Activated CD8-positive, alpha-beta memory T cell treated with anti-CD3 and anti-CD28 coated beads, Interleukin-2, amount 50 U/mL, for 48 hours (primary cell): ENCODE results near the gene CEBPE.

ENCODE experiments used
- DNase-seq: peaks from one replicate; pipeline ENCODE4 v3.0.0-alpha.2; 2020

CEBPE gene

DNA sequence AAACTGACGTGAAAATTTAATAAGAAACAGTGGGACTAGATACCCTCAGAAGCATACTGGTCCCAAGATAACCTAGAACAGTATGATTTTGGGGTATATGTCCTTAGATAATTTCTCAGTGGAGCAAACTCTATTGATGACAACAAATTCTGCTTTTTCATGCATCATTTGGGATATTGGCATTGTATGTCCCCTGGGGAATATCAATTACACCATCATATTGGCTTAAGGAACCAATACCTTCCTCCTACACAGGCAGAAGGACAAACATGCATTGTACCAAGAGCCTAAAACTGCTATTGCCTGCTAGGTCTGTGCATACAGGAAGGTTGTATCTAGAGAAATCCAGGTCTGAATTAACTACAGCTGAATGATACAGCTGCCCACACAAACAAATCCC, 44.1 kb downstream of the CEBPE start:
- no peak for DNase-seq

- peak; percentile 29 for DNase-seq
Observed at GRCh38 chr14:23071921-23072539, 47.0 kb downstream of the CEBPE start.

GRCh38 chr14:23071244-23071920, 47.7 kb downstream of the CEBPE start:
- peak; percentile 86 for DNase-seq

GRCh38 chr14:23070262-23071129, 48.6 kb downstream of the CEBPE start:
- DNase-seq = peak; percentile 50

DNA sequence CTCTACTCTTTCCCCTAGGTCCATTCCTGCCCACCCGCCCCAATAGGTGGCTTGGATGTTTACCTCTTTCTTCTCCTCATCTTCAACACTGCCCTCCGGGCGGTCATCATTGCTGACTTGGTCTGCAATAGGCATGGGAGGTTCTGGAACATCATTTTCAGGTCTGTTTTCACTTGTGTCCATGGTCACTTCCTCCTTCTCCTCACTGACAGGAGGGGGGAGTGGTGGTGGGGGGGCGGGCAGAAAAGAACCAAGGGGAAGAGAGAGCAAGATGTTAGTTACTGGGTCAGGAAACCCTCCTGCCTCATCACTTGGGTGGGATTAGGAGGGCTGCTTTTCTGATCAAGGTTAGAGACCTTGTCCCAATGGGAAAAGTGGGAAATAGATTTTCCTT, 49.6 kb downstream of the CEBPE start:
- DNase-seq = peak; percentile 52

- peak; percentile 75 for DNase-seq
Observed at GRCh38 chr14:23068789-23069412, 50.2 kb downstream of the CEBPE start.

GRCh38 chr14:23067847-23068788, 50.9 kb downstream of the CEBPE start:
- DNase-seq = peak; percentile 46
